ENCODE measurements around the gene MPO. TPM values are rescaled to one million over a fixed set of nuclear protein-coding genes. Genes with fewer than 3 reads are reported as not detected.

The MPO gene
- polyA plus RNA-seq, 1 experiment, result not detected

- peak; percentile 74 for TF ChIP-seq CTCF (IDR thresholded peaks at IDR 0.05; ENCODE audit: low read depth, low read length)
- Histone ChIP-seq H3K27ac (ENCODE audit: low read depth, low read length) (no peak overlapping the region), H3K4me3 (ENCODE audit: low read depth, low read length) (no peak overlapping the region), H3K9me3 (ENCODE audit: control insufficient read depth, insufficient read depth, low read length) (no peaks in the 10 kb centered on the region; the same call in 1 of the 2 replicates), H3K27me3 (ENCODE audit: control insufficient read depth, insufficient read depth, low read length) (peaks cover 2% of the 10 kb centered on the region)
- DNase-seq (ENCODE audit: low read depth, low spot score), result no peak
- ChIA-PET POLR2A (interaction anchor here (1.0 kb wide), 1 partner anchor 48 kb away, joined by 4 read pairs; the partner anchor contains the start of gene SUPT4H1), CTCF (interaction anchor here (0.6 to 2.9 kb wide), 11 partner anchors 11 to 150 kb away, joined by 3 to 15 read pairs (median 4); partner anchors contain the start of gene RNF43)
These were observed 23.4 kb upstream of the MPO start for GRCh38 chr17:58303971-58304749.

- Histone ChIP-seq H3K27ac (ENCODE audit: low read depth, low read length) (no peak overlapping the region), H3K4me3 (ENCODE audit: low read depth, low read length) (no peak overlapping the region), H3K9me3 (ENCODE audit: control insufficient read depth, insufficient read depth, low read length) (no peaks in the 10 kb centered on the region), H3K27me3 (ENCODE audit: control insufficient read depth, insufficient read depth, low read length) (peaks cover 4% of the 10 kb centered on the region)
- ChIA-PET CTCF (interaction anchor here (1.2 kb wide), 1 partner anchor 152 kb away, joined by 4 read pairs; no protein-coding TSS in a partner anchor), POLR2A (no interaction called here)
- TF ChIP-seq CTCF (IDR thresholded peaks at IDR 0.05; ENCODE audit: low read depth, low read length), result no peak
- DNase-seq (ENCODE audit: low read depth, low spot score), result no peak
These were observed 22.3 kb upstream of the MPO start for GRCh38 chr17:58302919-58303585.

GRCh38 chr17:58302171-58302918 lies 21.6 kb upstream of the MPO start:
- no peak overlapping the region for H3K4me3 ChIP-seq (ENCODE audit: low read depth, low read length)
- ChIA-PET POLR2A (no interaction called here), CTCF (no interaction called here)
- no peak overlapping the region for H3K27ac ChIP-seq (ENCODE audit: low read depth, low read length)
- TF ChIP-seq CTCF (IDR thresholded peaks at IDR 0.05; ENCODE audit: low read depth, low read length), result no peak
- no peak for DNase-seq (ENCODE audit: low read depth, low spot score)
- peaks cover 4% of the 10 kb centered on the region for H3K27me3 ChIP-seq (ENCODE audit: control insufficient read depth, insufficient read depth, low read length)
- H3K9me3 ChIP-seq (ENCODE audit: control insufficient read depth, insufficient read depth, low read length), result no peaks in the 10 kb centered on the region

GRCh38 chr17:58301504-58302150 lies 20.9 kb upstream of the MPO start:
- POLR2A ChIA-PET, result no interaction called here
- H3K4me3 ChIP-seq (ENCODE audit: low read depth, low read length), result no peak overlapping the region
- DNase-seq (ENCODE audit: low read depth, low spot score), result no peak
- H3K27ac ChIP-seq (ENCODE audit: low read depth, low read length), result no peak overlapping the region
- CTCF ChIA-PET, result interaction anchor here (1.0 kb wide), 1 partner anchor 16 kb away, joined by 3 read pairs; no protein-coding TSS in a partner anchor
- no peaks in the 10 kb centered on the region for H3K9me3 ChIP-seq (ENCODE audit: control insufficient read depth, insufficient read depth, low read length)
- TF ChIP-seq CTCF (IDR thresholded peaks at IDR 0.05; ENCODE audit: low read depth, low read length), result no peak
- peaks cover 4% of the 10 kb centered on the region for H3K27me3 ChIP-seq (ENCODE audit: control insufficient read depth, insufficient read depth, low read length)
